ENCODE data around the gene KLHL18.

GRCh38 chr3:47343471-47343971, 60.8 kb downstream of the KLHL18 start:
- no peak for TF ChIP-seq CTCF (IDR thresholded peaks at IDR 0.05; ENCODE audit: low read depth, low read length, missing input control)
- TF ChIP-seq JUND (IDR thresholded peaks at IDR 0.05), result no peak
- no peak for TF ChIP-seq REST (IDR thresholded peaks at IDR 0.05)
- TF ChIP-seq FOXA1 (IDR thresholded peaks at IDR 0.05), result no peak
- TF ChIP-seq RAD21 (IDR thresholded peaks at IDR 0.05), result no peak
- TF ChIP-seq NR2F2 (IDR thresholded peaks at IDR 0.05), result no peak
- TF ChIP-seq YY1 (IDR thresholded peaks at IDR 0.05), result no peak
- TF ChIP-seq SP1 (IDR thresholded peaks at IDR 0.05), result no peak
- TF ChIP-seq ATF3 (IDR thresholded peaks at IDR 0.05), result no peak
- no peak for TF ChIP-seq MAX (IDR thresholded peaks at IDR 0.05)

Measured in liver (tissue), 3 donors.